T1000 (cell line): Measurements from ENCODE around the gene SUPT5H.
"Not testable (repeated sequence)": the region's sequence is repeated elsewhere in the genome, so short reads cannot be mapped to it uniquely, and the experiment has no call there.

Source experiments
- DNase-seq: peaks from one replicate; lab custom pipeline; 2025; ENCODE audit warnings: mixed read lengths; lab: John Stamatoyannopoulos, UW

The SUPT5H gene

DNA sequence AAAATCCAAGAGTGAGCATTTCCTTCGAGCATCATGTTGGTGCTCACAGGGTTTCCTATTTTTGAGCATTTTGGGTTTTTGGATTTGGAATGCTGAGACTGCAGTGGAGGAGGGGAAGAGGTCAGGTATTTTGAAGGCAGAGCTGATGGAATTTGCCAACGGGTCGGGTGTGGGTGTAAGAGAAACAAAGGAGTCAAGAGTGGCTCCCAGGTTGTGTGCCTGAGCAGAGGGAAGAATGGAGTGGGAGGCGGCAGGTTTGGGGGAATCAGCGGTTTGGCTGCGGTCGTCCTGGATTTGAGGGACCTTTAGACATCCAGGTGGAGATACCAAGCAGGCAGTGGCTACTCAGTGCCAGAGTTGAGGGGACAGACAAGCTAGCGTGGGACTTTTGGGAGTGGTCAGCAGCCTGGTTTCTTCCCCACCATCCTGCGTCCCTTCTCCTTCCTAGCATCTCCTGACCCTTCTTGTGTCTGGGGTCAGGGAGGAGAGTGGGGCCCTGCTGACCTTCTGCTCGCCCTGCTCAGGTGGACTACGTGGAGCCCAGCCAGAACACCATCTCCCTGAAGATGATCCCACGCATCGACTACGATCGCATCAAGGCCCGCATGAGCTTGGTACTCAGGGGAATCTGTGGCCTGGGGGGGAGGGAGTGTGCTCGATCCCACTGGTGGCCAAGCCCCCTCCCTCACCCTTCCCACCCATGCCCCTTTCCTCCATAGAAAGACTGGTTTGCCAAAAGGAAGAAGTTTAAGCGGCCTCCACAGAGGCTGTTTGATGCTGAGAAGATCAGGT lies 20.8 kb downstream of the SUPT5H start:
- no peak for DNase-seq

DNA sequence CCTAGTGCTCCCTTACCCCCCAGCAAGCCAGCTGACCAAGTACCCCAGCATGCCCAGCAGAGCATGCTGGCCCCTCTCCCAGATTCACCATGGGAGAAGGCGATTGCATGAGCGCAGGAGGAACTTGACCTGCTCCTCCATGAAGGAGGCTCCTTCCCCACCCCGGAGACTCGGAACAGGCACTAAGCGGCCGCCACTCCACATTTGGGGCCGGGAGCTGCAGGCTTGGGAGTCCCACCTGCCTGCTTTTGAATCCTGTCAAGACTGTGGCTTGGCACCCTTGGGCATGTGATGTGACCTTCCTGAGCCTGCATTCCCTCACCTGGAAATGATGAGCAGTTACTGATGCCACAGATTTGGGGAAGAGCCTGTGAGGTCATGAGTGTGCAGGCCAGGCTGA lies 22.6 kb downstream of the SUPT5H start:
- DNase-seq = no peak

DNA sequence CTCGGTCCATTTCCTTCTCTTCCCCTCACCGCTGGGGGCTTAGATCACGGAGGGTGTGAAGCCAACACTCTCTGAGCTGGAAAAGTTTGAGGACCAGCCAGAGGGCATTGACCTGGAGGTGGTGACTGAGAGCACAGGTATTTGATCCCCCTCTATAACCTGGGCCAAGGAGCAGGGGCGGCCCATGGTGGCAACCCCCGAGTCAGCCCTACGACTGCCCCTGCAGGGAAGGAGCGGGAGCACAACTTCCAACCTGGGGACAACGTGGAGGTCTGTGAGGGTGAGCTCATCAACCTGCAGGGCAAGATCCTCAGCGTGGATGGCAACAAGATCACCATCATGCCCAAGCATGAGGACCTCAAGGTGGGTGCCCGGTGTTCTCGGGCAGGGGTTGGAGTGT lies 23.7 kb downstream of the SUPT5H start:
- no peak for DNase-seq

DNA sequence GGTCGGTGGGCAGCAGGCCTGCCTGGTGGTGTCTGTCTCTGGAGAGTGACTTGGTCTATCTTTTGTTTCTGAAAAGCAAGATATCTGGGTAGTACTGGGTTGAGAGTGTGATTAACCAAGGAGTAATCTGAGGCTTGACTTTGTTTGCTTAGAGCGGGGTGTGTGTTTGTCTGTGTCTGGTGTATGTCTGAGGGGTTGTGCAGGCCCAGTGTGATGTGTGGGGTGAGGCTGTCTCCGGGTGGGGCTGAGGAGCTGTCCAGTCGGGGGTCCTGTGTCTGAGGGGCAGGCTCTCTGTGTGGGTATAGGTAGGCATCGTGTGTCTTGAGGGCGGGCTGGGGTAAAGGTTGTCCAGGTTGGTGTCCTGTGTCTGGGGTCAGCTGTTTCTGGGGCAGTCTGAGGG lies 24.2 kb downstream of the SUPT5H start:
- DNase-seq = no peak

DNA sequence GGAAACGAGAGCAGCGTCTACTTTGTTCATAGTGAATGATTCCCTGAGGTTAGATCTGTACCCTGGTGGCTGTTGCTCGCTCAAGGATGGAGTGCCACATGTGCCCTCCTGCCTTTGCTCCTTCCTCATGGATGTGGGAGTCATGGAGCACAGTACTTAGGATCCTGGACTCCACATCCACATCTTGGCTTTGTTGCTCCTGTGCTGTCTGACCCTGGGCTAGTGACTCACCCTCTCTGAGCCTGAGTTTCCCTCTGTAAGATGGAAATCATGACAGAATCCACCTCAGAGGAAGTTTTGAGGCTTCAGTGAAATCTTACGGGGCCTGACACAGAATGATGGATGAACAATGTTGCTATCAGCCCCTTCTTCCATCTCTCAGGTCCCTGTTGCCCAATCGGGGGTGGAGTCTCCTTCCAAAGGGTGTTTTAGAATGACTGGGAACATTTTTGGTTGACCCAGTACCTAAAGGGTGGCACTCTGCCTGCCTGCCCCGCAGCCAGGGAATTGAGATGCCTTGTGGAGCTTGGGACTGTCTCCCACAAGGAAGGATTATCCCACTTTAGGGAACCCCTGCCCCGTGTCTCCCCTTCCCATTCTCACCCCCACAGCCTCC lies 25.4 kb downstream of the SUPT5H start:
- DNase-seq = no peak

DNA sequence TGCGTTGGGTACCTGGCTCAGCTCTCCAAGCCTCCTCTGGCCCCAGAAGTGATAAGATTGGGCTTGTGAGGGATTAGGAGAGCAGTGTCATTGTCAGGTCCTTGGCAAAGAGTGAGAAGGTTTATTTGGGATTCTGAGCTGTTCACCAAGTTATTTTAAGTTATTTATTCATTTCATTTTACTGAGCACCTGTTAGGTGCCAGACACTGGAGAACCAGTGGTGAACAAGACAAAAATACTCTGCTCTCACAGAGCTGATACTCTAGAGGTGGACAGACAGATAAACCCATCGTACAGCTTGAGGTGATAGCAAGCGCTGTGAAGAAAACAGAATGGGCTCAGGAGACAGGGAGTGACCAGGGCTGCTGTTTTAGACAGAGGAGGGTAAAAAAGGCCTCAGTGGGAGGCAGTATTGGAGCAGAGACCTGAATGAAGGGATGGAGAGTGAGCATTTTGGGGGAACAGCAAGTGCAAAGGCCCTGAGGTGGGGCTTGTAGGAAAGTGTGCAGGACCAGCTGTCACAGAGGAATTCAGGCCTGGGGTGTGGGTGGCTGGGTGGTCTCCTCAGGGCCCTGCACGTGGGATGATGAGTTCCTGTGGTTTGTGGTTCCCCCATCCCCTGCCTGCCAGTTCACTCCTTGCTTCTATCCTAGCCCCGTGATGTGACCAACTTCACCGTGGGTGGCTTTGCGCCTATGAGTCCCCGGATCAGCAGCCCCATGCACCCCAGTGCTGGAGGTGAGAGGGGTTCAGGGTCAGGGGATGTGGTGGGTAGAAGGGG lies 26.6 kb downstream of the SUPT5H start:
- no peak for DNase-seq

DNA sequence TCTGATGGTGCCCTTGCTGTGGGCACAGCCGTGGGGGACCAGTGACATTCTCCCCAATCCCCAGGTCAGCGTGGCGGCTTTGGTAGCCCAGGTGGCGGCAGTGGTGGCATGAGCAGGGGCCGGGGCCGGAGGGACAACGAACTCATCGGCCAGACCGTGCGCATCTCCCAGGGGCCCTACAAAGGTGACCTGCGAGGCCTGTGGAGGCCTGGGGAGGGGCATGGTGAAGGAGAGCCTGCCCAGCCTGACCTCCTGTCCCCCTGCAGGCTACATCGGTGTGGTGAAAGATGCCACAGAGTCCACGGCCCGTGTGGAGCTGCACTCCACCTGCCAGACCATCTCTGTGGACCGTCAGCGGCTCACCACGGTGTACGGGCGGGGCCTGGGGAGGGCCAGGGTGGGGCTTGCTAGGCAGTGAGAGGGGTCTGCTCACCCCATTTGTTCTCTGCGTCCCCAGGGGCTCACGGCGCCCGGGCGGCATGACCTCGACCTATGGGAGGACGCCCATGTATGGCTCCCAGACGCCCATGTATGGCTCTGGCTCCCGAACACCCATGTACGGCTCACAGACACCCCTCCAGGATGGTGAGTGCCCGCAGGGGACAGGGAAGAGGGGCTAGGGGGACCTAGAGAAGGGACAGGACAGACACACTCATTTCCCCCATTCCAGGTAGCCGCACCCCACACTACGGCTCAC lies 27.5 kb downstream of the SUPT5H start:
- no peak for DNase-seq

DNA sequence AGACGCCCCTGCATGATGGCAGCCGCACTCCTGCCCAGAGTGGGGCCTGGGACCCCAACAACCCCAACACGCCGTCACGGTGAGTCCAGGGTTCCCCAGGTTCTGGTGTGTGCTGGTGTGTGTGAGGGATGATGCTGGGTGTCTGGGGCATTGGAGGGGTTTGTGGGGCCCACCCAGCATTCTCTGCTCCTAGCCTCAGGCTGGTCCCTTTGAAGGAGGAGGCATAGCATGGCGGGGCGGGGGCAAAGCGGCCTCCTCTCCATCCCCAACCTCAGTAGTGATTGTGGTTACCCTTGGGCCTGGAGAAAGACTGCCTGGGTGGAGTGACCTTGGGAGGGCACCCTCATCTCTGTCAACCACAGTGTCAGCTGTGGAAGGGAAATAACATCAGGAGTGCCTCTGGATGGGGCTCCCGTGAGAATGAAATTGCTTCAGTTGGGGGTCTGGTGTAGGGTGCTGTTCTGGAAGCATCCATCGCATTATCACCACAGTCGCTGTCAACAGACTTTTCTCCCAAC lies 28.1 kb downstream of the SUPT5H start:
- DNase-seq = no peak

DNA sequence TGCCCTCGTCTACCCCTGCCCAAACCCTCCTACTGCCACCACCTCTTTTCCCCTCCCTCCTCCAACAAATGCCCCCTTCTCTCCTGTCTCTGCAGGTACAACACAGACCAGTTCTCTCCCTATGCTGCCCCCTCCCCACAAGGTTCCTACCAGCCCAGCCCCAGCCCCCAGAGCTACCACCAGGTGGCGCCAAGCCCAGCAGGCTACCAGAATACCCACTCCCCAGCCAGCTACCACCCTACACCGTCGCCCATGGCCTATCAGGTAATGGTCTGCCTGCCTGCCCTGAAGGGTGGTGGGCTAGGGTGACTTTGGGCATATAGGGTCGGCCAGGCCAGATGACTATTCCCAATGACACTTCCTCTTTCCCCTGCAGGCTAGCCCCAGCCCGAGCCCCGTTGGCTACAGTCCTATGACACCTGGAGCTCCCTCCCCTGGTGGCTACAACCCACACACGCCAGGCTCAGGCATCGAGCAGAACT lies 28.8 kb downstream of the SUPT5H start:
- DNase-seq = no peak

DNA sequence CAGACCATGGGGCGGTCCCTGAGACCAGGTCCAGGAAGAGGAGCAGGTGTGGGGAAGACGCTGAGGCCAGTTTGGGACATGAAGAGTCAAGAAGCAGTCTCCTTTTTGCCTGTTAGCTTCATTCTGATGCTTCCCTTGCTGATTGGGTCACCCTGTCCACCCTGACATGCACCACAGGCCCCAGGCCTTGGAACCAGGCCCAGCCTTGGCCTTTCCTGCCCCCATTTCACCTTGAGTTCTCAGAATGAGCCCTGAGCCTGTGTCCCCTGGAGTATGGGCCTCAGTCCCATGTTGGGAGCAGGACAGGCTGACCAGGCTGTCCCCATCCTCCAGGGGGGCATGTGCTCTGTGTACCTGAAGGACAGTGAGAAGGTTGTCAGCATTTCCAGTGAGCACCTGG lies 30.4 kb downstream of the SUPT5H start:
- no peak for DNase-seq

DNA sequence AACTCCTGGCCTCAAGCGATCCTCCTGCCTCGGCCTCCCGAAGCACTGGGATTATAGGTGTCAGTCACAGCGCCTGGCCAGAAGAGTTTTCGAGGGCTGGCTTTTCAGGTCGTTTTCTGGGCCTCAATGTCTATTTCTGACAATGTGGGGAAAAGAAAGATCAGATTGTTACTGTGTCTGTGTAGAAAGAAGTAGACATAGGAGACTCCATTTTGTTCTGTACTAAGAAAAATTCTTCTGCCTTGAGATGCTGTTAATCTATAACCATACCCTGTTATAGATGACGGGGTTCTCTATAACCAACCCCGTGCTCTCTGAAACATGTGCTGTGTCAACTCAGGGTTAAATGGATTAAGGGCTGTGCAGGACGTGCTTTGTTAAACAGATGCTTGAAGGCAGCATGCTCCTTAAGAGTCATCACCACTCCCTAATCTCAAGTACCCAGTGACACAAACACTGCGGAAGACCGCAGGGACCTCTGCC lies 34.0 kb downstream of the SUPT5H start:
- DNase-seq = not testable (repeated sequence)

DNA sequence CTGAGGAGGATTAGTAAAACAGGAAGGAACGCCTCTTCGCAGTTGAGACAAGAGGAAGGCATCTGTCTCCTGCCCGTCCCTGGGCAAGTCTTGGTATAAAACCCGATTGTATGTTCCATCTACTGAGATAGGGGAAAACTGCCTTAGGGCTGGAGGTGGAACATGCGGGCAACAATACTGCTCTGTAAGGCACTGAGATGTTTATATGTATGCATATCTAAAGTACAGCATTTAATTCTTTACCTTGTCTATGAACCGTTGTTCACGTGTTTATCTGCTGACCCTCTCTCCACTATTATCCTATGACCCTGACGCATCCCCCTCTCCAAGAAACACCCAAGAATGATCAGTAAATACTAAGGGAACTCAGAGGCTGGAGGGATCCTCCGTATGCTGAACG lies 34.5 kb downstream of the SUPT5H start:
- DNase-seq = no peak

DNA sequence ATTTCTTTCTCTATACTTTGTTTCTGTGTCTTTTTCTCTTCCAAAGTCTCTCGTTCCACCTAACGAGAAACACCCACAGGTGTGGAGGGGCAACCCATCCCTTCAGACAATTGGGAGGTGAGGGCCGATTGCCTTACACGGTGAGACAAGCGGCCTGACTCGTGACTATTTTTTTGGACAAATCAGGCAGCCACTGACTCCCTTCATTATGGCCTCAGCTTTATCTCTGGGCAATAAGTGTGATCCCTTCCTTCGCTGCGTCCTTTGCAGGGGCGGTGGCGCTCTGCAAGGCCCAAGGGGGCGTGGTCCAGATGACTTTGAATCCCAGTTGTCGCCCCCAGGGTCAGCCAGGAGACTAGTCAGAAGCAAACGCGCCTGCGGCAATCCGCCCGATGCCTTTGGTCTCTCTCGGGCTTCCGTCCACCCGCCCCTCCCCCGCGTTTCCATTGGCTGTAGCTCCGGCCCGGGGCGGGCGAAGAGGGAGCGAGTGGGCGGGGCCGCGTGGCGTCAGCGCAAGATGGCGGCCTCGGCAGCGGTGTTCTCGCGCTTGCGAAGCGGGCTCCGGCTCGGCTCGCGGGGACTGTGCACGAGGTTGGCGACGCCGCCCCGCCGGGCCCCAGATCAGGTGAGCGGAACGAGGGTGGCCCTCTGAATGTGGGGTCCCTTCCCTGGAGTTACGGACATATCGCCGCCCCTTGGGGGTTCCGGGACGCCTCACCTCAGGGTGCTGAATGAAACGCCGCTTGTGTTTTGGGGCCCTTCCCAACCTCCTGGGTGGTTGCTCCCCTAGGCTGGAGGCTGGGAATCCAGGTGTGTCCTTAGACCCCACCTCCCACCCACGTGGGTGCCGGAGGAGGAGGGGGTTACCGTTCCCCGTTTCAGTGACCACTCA lies 35.2 kb downstream of the SUPT5H start, which contains the start of gene TIMM50:
TSS of gene TIMM50 (plus strand) at position 502 of the 892 bp plus-strand sequence. CDS start at position 518, 16 bp downstream.
- DNase-seq = peak; percentile 97

DNA sequence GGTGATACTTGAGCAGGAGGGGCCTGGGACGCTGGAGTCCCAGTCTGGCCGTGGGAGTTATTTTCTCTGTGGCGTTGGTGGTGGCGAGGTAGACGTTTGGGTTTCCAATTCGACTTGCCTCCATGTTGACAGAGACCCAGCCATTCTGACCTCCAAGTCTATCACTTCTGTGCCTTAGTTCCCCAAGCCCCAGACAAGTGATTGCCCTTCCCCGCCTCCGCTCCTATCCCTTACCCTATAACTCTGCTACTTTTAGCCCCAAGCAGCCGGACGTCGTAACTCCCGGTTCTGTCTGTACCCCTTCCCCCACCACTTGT lies 35.8 kb downstream of the SUPT5H start:
- DNase-seq = no peak

DNA sequence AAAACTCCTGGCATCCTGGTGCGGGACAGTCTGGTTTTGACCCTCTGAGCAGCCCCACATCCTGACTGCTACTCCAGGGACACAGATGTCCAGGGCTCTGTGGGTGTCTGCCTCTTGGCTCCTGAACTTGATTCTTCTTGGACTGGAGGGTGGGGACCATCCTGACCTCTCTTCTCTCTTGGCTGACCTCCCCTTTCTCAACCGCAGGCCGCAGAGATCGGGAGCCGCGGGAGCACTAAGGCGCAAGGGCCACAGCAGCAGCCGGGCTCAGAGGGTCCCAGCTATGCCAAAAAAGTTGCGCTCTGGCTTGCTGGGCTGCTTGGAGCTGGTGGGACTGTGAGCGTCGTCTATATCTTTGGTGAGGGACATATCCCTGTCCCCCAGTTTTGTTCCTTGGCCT lies 36.3 kb downstream of the SUPT5H start:
- DNase-seq = no peak

DNA sequence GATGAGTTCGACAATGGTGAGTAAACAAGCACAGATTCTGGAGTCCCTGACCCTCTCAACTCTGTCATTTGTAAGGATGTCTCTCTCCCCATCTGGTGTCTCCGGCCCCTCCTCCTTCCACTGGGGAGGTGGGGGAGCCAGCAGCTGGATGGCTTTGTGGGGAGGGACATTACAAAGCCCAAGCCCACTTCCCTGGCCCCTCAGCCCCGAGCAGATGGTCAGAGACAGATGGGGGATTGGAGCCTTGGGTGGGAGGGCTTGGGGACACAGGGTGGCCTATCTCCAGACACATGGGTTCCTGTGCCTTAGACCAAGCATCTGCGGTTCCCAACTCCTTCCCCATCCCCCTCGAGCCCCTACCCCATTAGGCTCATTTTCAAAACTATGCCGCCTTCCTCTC lies 37.8 kb downstream of the SUPT5H start:
- DNase-seq = no peak

DNA sequence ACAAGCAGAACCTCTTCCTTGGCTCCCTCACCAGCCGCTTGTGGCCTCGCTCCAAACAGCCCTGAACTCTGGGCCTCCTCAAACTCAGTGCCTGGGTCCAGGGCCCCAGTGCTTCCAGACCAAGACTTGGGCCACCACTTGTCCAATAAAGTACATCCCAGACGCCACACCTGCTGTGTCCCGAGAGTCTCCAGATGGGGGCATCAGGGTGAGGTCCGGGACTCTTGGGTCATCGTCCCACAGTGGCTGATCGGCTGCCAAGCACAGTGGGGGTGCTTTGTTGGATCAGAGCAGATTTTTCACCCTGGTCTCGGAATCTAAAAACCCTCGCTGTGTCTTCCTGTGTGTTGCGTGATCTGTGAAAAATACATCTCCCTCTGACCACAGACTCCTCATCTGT lies 44.4 kb downstream of the SUPT5H start:
- no peak for DNase-seq

DNA sequence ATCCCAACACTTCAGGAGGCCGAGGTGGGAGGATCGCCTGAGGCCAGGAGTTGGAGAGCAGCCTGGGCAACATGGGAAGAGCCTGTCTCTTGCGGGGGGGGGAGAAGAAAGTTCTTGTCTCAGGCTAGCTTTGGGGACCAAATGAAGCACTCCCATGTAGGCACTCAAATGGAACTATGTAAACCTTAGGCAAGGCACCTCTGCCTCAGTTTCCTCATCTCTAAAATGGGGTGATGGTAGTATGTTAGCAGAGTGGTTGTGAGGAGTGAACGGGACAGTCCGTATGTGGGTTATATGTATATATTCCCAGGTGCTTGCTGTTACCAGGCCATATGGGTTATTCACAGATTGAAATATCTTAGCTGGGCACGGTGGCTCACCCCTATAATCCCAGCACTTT lies 46.8 kb downstream of the SUPT5H start:
- no peak for DNase-seq

DNA sequence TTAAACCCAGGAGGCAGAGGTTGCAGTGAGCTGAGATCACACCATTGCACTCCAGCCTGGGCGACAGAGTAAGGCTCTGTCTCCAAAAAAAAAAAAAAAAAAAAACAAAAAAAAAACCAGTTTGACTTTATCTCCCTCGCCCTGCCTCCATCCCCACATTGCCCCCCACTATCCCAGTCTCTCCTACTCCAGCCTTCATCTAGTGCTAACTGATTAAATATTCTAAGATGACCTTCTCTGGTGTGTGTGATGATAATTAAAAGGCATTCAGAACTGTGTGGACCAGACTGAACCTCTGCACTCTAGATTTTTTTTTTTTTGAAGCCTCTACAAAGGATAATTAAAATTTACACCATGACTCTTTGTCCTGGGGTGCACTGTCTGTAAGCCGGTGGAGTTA lies 47.4 kb downstream of the SUPT5H start:
- no peak for DNase-seq

DNA sequence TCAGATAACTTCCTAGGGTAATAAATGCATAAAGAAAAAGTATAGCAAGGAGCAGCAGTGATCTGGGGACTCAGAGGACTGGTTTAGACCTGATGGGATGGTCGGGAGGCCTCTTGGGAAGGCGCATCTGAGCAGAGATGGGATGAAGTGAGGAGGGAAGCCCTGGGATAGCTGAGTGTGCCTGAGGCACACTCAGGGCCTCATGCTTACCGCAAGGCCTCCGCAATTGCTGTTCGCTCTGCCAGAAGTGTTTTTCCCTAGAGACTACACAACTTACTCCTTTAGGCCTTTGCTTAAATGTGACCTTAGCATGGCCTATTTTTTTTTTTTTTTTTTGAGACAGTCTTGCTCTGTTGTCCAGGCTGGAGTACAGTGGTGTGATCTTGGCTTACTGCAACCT lies 49.3 kb downstream of the SUPT5H start:
- DNase-seq = no peak

DNA sequence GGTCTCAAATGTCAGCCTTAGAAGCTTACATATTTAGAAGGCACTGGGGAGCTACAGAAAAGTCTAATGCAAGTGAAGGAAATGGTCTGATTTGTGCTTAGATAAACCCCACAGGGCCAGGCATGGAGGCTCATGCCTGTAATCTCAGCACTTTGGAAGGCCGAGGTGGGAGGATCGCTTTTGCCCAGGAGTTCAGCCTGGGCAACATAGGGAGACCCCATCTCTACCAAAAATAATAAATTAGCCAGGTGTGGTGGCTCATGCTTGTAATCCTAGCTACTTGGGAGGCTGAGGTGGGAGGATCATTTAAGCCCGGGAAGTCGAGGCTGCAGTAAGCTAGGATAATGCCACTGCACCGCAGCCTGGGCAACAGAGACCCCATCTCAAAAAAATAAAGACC lies 50.7 kb downstream of the SUPT5H start:
- no peak for DNase-seq
